ENCODE results near the gene HECW1. TPM values are rescaled to one million over a fixed set of nuclear protein-coding genes. Genes with fewer than 3 reads are reported as not detected.
A peak's percentile ranks its signal among the peaks of the same experiment; 100 is the strongest.

The HECW1 gene
- total and polyA plus RNA-seq, 2 of the 8 experiments (the other 6 are each of a cell fraction or from before 2014, with no cell fraction given): 2.9 to 12.7 TPM

DNA sequence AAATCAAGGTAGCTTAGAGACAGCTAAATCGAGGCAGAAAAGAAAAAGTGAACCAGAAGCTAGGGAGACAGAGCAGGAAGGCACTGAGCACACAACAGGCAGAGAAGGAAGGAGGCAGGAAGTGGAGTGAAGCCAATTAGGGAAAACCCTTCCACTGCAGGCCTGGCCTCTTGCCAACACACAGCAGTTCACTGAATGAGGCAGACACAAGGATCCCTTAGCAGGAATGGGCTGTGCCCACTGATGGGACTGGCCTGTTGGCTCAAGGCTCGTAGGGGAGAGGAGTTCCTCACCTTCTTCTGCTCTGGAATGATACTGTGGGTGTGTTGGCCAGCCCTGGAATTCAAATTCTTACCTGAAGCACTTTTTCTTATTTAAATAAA lies 250.2 kb downstream of the HECW1 start:
- no peak overlapping the region for H3K23ac ChIP-seq (ENCODE audit: insufficient read length)
- peaks cover 0 to 4% (median 0%) of the 10 kb centered on the region in 4 experiments; a peak in 3 of 7 replicates for H3K4me1 ChIP-seq (replicated peaks in 1 of 4; ENCODE audit: control insufficient read depth in 3 of 4, insufficient read depth in 4 of 4, low read length in 3 of 4)
- H3K14ac ChIP-seq (ENCODE audit: insufficient read length): no peak overlapping the region
- ChIA-PET POLR2A (ENCODE audit: partially characterized antibody) (no interaction called here), CTCF (ENCODE audit: partially characterized antibody) (interaction anchor here (1.2 to 1.9 kb wide), 2 partner anchors 9 to 77 kb away, joined by 3 to 8 read pairs; no protein-coding TSS in a partner anchor)
- H4K91ac ChIP-seq (replicated peaks; ENCODE audit: insufficient read length, low read length): no peak overlapping the region
- no peak overlapping the region for H4K5ac ChIP-seq (ENCODE audit: insufficient read length, low read depth, low read length)
- no peak overlapping the region for H3K27ac ChIP-seq (ENCODE audit: low read depth, low read length)
- H3K27me3 ChIP-seq (replicated peaks in 1 of 4; ENCODE audit: control insufficient read depth in 3 of 4, extremely low read depth in 1 of 4, insufficient read depth in 3 of 4, low read length in 3 of 4): no peaks in the 10 kb centered on the region
- H3K36me3 ChIP-seq (ENCODE audit: control insufficient read depth in 2 of 4, insufficient read depth in 4 of 4, low read length in 3 of 4): no peaks in the 10 kb centered on the region
- no peaks in the 10 kb centered on the region for H4K20me1 ChIP-seq (replicated peaks in 1 of 2; ENCODE audit: control insufficient read depth in 1 of 2, insufficient read depth in 2 of 2, low read length in 2 of 2)
- H2AFZ ChIP-seq (ENCODE audit: low read length): no peak overlapping the region
- WGBS, 2 experiments (ENCODE audit: extremely low coverage in 1 of 2, insufficient coverage in 1 of 2, insufficient read length in 1 of 2, insufficient replicate concordance in 2 of 2, low coverage in 1 of 2, low lambda C conversion rate in 2 of 2, missing lambda C conversion rate in 1 of 2): 82% methylated on average over 2 of the region's 2 CpGs; no CpG with 5 or more reads in 1 of the 2 experiments
- H3K79me1 ChIP-seq (ENCODE audit: low read depth, low read length): no peaks in the 10 kb centered on the region
- no peak overlapping the region for H3K18ac ChIP-seq (ENCODE audit: extremely low read depth, low read length)
- H2BK15ac ChIP-seq (ENCODE audit: low read length): no peak overlapping the region
- H2BK20ac ChIP-seq (ENCODE audit: low read length): no peak overlapping the region; the same call in 1 of the 2 replicates
- peak overlapping the region; percentile 38; the same call in 1 of the 2 replicates for H2BK5ac ChIP-seq (ENCODE audit: low read depth, low read length)
- no peak overlapping the region for H3K4ac ChIP-seq (replicated peaks; ENCODE audit: insufficient read length, low read depth, low read length)
- no peaks in the 10 kb centered on the region for H3K9me3 ChIP-seq (ENCODE audit: insufficient read depth in 2 of 2, low read depth in 1 of 2, low read length in 1 of 2)
- no peaks in the 10 kb centered on the region for H3K79me2 ChIP-seq (ENCODE audit: control insufficient read depth in 1 of 2, insufficient read depth in 2 of 2, low read length in 2 of 2)
- no peak overlapping the region for H3K4me3 ChIP-seq (ENCODE audit: extremely low read depth in 1 of 4, insufficient read depth in 2 of 4, low read depth in 3 of 4, low read length in 4 of 4)
- H3K4me2 ChIP-seq (ENCODE audit: insufficient read depth in 1 of 2, low read depth in 2 of 2, low read length in 2 of 2): peak overlapping the region in 1 of 2 experiments; percentile 13; a peak in 2 of 4 replicates
- H3K56ac ChIP-seq (replicated peaks; ENCODE audit: insufficient read length, low read depth, low read length): no peak overlapping the region
- DNase-seq (ENCODE audit: low read depth in 1 of 2, low spot score in 2 of 2) (no peak), FAIRE-seq (no peak)
- H2BK120ac ChIP-seq (replicated peaks; ENCODE audit: low read depth, low read length): no peak overlapping the region
- H4K8ac ChIP-seq (ENCODE audit: extremely low read depth, insufficient read depth, low read length): no peak overlapping the region
- no peak overlapping the region for H3K9ac ChIP-seq (replicated peaks in 1 of 4; ENCODE audit: extremely low read depth in 1 of 4, low read depth in 3 of 4, low read length in 3 of 4)
- H2BK12ac ChIP-seq (ENCODE audit: low read depth, low read length): no peak overlapping the region
- H2AK5ac ChIP-seq (ENCODE audit: low read depth, low read length): no peak overlapping the region
- no peaks in the 10 kb centered on the region for H3K23me2 ChIP-seq (ENCODE audit: low read depth, low read length)
- TF ChIP-seq SP2 (IDR thresholded peaks at IDR 0.05; ENCODE audit: low read length) (no peak), CREB1 (IDR thresholded peaks at IDR 0.05) (no peak), ZNF274 (IDR thresholded peaks at IDR 0.05; ENCODE audit: borderline replicate concordance, extremely low read depth, low read length) (no peak), SRF (IDR thresholded peaks at IDR 0.05; ENCODE audit: low read depth, low read length) (no peak), GTF2F1 (IDR thresholded peaks at IDR 0.05; ENCODE audit: borderline replicate concordance, low read depth, low read length) (no peak), RXRA (IDR thresholded peaks at IDR 0.05; ENCODE audit: insufficient read depth, low read depth, low read length) (no peak), SIN3A (conservative IDR thresholded peaks at IDR 0.05 in 1 of 2, IDR thresholded peaks at IDR 0.05 in 1 of 2; ENCODE audit: low read depth in 1 of 2, low read length in 2 of 2) (no peak), JUN (IDR thresholded peaks at IDR 0.05; ENCODE audit: low read depth, low read length) (no peak), EGR1 (IDR thresholded peaks at IDR 0.05; ENCODE audit: borderline replicate concordance, low read depth, low read length) (no peak), MAFK (IDR thresholded peaks at IDR 0.05; ENCODE audit: low read depth, low read length) (no peak), NRF1 (IDR thresholded peaks at IDR 0.05; ENCODE audit: low read depth, low read length) (no peak), TBP (IDR thresholded peaks at IDR 0.05; ENCODE audit: low read depth, low read length) (no peak), BCL11A (IDR thresholded peaks at IDR 0.05; ENCODE audit: low read depth in 2 of 2, low read length in 2 of 2) (no peak), TAF7 (optimal IDR thresholded peaks at IDR 0.05; ENCODE audit: borderline replicate concordance, low read depth, low read length) (no peak), SUZ12 (IDR thresholded peaks at IDR 0.05; ENCODE audit: low read length) (no peak)

All from H1 (cell line).